GM18526 (cell line): ENCODE measurements around the gene NEGR1.

Source experiments
- POLR2A ChIP-seq: IDR thresholded peaks from 3 replicates; pipeline ENCODE4 v1.6.1; 2011; ENCODE audit not compliant: insufficient read length; ENCODE audit errors: extremely low read depth

The NEGR1 gene

DNA sequence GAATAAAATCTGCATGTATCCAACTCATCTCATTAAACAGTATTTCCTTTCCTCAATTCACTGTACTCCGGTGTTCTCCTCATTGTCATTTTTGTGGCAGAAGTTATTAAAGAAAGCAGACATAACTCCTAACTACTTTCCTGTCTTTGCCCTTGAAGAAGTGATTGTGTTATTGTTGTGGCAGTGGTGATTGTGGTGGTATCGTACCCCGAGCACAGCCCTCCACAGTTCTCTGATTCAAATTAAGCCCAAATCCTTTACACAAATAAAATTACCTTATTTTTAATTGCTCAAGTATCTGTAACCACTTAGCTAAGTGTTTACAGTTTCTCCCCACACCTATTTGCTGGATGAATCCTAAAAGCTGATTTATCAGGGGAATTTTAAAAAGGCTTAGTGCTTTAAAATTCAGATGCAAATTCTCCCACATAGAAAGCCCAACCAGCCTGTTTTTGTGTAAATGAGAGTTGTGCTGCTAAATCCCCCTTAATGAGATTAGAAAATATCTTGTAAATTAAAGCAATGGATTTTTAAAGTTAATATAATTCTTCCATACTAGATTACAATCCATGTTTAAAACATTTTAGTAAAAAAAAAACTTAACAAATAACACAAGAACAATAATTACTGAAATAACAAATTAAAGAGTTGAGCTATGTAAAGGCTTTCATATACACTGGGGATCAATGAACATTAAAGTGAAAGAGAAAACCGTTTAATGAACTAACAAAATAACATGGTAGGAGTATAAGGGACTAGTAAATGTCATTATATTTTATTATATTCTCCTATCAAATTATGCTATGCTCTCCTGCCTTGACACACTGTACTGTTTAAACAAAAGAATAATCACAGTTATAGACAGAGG lies 259.0 kb downstream of the NEGR1 start:
- no peak for TF ChIP-seq POLR2A

DNA sequence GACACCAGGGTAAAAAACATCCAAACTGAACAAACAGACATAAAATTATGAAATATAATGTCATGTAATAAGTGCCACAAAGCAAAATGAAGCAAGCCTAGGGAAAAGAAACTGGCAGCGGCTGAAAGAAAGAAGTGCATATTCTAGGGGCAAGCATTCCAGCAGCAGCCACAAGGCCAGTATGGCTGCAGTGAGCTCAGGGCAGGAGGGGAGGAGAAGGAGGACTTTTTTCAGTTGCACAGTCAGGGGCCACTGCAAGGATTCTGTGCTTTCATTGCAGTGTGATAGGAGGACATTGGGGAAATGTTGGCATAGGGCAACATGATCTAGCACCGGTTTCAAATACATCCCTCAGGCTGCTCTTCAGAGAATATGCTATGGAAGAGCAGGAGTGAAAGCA lies 263.8 kb downstream of the NEGR1 start:
- no peak for TF ChIP-seq POLR2A

DNA sequence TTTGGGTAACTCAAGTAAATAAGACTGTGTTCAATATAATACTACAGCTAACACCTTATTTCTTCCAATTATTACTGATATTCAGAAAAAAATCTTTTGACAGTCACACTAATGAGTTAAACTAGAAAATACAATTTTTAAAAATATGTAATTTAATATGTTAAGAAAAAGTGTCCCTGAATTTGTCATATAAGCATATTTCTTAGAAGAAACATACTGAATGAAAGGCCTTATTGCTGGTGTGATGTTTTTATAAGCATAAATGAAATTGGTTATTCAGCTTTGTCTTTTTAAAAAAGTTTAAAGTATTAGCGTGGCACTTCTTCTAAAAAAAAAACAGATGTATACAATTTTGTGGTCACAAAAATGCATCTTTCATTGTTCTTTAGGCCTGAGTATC lies 267.3 kb downstream of the NEGR1 start:
- TF ChIP-seq POLR2A: no peak

DNA sequence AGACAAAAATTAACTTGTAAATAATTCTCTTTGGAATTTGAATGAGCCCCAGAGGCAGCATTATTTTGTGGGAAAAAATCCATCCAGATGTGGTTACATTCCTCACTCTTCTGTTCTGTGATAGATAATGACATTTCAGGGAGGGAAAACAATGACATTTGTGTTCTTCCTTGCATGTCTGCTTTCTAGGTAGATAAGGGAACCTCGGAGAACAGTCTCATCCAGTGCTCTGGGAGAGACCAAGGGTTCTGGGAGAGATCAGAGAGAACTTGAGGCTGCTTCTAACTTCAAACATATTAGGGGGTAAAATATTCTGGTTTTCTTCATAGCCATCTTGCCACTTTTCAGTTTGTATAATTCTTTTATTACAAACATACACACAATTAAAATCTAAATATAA lies 269.2 kb downstream of the NEGR1 start:
- TF ChIP-seq POLR2A: no peak

DNA sequence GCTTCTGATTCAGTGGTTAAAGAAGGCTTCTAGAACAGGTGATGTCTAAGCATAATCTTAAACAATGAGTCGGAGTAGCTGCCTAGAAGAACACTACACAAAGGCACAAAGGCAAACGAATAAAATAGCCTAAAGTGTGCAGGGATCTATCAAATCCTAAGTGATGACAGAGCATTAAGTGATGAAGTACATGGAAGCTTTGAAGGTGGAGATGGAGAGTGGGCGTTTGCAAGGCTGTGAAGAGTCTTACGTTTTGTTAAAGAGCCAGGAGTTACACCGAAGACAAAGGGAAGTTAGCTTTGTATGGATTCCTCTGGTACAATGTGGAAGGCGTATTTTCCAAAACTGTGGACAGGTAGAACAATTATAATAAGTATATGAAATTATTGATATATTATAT lies 270.6 kb downstream of the NEGR1 start:
- no peak for TF ChIP-seq POLR2A

DNA sequence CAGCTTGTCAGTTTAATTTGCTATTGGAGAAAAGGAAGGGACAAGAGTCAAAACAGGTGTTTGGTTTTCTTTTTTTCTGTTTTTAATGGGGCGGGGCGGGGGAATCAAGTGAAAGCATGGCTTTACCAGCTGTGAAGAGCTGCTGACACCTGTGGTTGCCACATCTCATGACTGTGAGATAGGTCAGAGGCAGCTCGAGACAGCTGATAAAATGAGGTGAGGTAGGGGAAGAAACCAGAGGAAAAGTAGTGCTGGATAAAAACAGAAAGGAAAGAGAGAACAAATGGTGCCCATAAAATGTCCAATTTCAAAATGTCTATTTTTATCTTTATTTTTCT lies 272.3 kb downstream of the NEGR1 start:
- TF ChIP-seq POLR2A: no peak

DNA sequence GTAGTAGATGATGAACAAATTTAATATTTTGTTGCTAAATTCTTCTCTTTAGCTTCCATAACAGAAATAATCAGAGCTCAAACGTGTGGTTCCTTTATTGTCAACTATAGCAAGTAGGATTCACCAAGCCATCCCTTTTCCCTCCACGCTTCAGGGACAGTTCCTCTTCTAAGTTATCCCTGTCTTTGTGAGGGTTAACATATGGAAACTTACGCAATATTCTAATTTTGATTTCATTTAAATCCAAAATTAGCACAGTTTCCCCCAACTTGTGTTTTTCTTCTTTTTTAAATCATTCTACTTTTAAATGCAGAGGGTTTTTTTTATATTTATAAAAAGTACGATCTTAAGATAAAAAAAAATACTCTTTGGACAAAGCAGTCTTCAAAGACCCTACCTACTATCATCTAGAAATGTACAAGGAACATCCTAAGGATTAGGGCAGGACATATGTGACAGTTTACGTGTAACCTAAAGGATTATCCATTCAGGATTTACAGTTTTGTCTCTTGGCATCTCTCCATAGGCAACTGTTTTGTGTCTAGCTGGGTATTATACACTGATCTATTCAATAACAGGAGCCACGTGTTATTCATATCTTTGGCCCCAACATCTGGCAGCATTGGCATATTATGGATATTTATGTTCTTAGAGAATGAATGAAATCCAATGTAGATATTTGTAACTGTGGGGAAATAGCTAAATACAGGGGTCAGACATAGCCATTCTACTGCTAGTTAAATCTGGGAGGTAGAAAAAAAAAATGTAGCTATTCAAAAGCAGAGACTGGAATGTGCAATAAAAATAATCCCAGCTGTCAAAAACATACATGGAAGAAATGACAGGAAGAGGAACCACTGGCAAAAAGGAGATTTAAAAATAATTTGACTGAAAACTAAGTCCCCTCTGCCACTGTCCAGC lies 272.9 kb downstream of the NEGR1 start:
- no peak for TF ChIP-seq POLR2A

DNA sequence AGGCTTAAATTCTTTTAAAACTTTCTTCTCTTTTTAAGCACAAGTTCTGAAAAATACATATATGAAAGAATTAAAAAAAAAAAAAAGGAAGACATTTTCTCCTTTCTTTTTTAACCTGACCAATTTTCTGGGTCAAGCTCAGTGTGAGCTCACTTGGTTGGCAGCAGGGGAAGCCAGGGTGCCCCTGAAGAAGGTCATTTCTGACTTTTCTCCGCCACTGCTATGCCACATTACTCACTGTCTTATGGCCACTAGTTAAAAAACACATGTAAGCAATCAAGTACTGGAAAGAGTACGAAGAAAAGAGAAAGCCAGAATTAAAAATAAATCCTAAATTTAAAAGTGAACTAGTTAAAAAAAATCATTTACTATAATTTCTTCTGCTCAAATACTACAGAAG lies 275.0 kb downstream of the NEGR1 start:
- TF ChIP-seq POLR2A: no peak

DNA sequence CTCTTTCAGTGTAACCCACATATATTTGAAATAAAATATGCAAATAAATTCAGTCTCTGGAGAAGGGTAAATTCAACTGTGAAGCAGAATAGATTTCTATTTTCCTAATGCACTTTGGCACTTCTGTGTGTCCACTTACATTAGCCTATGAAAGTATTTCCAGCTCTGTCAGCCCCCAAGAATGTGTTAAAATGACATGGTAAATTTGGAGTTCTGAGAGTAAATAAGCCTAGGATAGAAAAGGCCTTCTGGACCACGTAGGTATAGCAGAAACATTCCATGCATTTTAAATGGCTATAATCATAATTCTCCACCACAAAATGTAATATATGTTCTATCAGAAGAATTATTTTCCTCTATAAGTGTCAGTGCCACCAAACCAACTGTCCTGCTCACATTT lies 276.2 kb downstream of the NEGR1 start:
- no peak for TF ChIP-seq POLR2A

DNA sequence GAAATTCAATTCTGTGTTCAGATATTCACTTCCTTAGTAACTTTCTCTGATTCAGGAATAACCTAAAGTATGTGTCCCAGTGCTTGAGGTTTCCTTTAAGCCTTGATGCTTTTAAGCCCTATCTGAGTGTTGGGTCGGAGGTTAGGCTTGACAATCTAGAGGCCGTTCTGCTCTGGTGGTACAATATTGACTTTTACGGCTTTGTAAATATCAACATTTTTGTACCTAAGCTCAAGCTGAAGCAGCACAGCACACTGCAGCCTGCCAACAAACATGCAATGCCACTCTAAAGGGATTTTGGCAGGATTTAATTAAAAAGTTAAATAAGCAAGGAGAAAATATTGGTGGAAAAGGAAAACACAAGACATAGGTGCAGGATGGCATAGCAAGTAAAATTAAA lies 279.2 kb downstream of the NEGR1 start:
- TF ChIP-seq POLR2A: no peak

DNA sequence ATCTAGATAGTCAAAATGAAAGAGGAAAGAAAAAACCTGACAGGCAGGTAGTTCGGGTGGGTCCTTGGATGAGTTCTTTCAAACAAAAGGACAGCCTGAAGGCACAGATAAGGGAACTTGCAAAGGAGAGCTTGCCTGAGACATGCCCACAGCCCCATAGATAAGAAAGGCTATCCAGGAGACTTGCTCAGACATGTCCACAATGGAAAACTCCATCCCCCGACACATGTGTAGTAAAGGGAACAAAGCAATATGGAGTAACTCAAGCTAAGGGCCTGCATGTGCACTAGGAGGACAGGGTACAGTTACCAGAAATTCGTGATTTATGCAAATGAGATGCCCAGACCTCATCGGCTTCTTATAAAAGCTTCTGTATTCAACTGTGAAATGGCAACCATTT lies 281.5 kb downstream of the NEGR1 start:
- no peak for TF ChIP-seq POLR2A

DNA sequence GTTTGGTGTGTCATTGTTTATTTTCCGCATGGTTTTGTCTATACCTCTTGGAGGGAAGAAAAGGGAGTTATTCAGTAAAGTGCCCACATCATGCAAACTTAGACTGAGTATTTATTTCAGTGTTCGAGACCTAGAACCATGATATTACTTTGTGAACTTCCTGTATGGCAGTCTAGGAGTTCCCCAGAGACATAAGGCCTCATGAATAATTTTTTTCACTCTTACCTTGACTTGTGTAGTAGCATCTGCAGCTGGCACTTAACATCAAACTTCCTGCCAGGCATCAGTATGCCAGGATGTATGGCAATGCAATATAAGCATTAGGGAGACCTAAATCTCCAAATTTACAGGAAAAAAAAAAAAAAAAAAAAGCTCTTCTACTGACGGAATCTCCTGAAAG lies 287.7 kb downstream of the NEGR1 start:
- TF ChIP-seq POLR2A: no peak

DNA sequence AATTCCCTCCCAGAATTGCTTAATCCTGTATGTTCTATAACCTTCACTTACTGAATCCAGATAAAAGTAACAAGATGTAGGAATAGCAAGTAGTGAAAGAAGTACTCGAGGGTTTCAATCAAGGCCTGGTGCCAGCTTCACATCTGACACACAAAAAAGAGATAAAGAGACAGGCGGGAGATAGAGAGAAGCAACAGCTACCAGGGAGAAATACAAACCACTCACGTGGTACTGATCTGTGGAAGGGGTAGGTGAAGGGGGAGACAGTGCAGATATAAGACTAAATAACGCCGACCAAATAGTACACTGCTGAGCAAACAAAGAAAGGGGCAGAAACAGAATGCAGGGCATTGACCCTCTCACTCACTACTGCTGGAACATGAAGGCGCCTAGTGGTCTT lies 295.2 kb downstream of the NEGR1 start:
- TF ChIP-seq POLR2A: no peak

DNA sequence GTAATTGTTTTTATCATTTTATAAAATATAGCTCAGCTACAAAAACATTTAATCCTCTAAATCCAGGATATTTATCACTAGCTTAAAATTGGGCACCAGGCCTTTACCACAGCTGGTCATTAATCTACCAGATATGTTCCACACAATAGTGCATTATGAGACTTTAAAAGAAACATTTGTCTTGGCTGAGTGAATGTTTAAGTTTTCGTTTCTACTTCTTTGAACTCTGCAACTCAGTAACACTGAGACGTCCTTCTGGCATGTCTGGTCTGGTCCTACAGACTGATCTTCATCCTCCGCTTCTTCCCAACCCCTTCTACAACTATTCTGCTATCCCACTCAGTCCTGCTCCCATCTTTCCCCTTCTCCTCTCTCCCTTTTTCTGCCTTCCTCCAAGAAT lies 296.2 kb downstream of the NEGR1 start:
- no peak for TF ChIP-seq POLR2A

DNA sequence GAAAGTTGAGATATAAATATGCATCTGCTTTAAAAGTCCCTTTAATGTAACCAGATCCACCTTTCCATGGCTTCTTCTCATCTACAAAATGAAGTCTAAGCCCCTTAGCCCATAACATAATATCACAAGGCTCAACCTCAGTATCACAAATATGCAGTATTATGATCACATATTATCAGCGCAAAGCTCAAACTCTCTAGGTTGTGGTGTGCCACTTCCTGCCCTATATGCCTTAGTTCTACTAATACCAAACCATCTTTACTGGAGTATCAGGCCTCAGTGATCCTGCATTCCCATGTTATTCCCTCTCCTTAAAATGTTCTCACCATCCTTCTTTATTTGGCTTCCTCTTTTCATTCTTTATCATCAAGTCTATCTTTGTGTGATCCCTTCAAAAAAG lies 301.8 kb downstream of the NEGR1 start:
- TF ChIP-seq POLR2A: no peak

DNA sequence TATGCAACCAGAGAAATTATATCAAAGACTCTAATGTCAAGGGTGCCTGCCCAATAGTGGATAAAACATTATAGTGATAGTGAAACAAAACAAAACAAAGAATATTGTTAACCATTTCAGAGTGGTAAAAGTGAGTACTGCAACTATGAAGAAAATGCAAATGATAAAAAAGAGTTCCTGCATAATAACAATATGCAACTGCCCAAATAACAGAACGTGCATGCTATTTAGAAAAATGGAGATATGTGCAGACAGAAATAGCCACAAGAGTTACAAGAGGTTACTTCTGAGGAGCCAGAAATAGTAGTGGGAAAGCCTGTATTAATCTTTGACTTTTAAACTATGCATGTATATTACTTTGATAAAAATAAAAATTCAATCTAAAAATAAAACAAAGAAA lies 302.5 kb downstream of the NEGR1 start:
- no peak for TF ChIP-seq POLR2A

DNA sequence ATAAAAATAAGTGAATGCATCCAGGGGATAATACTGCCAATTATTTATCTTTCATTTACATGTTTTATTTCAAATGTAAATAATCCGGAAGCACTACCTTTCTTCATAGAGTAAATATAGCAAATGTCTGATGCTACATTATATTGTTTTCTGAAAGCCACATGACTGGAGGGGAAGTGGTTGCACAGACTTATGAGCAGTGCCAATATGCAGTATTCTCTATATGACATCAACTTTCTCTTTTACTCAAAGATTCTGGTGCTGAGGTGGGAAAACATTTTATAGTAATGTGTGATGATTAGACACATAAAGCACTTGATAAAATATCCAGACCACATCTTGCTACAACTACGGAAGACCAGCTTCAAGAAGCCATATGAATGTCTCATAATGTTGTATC lies 314.7 kb downstream of the NEGR1 start:
- TF ChIP-seq POLR2A: no peak

DNA sequence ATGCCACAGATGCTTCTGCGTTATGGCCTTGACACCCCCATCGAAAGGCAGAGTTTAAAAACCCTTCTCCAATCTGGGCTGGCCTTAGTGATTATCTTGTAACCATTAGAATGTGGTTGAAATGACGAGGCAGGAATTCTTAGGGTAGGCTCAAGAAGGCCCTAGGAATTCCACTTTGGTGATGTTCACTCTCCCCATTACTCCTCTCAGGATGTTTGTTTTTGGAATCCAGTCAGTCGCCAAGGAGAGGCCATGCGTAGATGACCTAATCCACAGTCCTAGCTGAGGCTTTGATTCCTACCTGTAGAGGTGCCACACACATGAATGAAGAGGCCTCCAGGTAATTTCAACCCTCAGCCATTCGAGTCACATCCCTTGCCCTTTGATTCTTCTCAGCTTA lies 318.2 kb downstream of the NEGR1 start:
- TF ChIP-seq POLR2A: no peak
